ENCODE results near the gene PAGE5. TPM values are rescaled to one million over a fixed set of nuclear protein-coding genes. Genes with fewer than 3 reads are reported as not detected.

The PAGE5 gene
- total RNA-seq, 2 donors from 2014 or later, result not detected

- Mint-ChIP-seq H3K9me3 (peaks cover 26% of the 10 kb centered on the region), H3K4me3 (no peak overlapping the region), H3K27ac (no peak overlapping the region), H3K27me3 (ENCODE audit: insufficient read depth) (no peaks in the 10 kb centered on the region), H3K36me3 (ENCODE audit: low read depth) (no peaks in the 10 kb centered on the region), H3K4me1 (no peaks in the 10 kb centered on the region)
- no peak overlapping the region for H3K27ac ChIP-seq (ENCODE audit: low read depth, low read length)
- no peak overlapping the region for H3K9ac ChIP-seq (ENCODE audit: extremely low read depth, low read length, poor library complexity, severe bottlenecking)
- no peaks in the 10 kb centered on the region for H3K27me3 ChIP-seq (ENCODE audit: control insufficient read depth, insufficient read depth, low read length, poor library complexity, severe bottlenecking)
- no peaks in the 10 kb centered on the region for H3K36me3 ChIP-seq (ENCODE audit: control insufficient read depth, insufficient read depth, low read length)
- H3K9me3 ChIP-seq (ENCODE audit: control insufficient read depth, low read length), result no peaks in the 10 kb centered on the region
- 67% methylated on average over 1 of the region's 2 CpGs; no CpG with 5 or more reads in 1 of the 2 experiments for WGBS, 2 experiments (ENCODE audit: insufficient coverage in 1 of 2, insufficient read length in 1 of 2)
- no peak overlapping the region for H3K4me3 ChIP-seq (ENCODE audit: low read length)
- no peaks in the 10 kb centered on the region for H3K4me1 ChIP-seq (ENCODE audit: control insufficient read depth, insufficient read depth, low read length)
- DNase-seq, result no peak
- TF ChIP-seq, protein P1, sequence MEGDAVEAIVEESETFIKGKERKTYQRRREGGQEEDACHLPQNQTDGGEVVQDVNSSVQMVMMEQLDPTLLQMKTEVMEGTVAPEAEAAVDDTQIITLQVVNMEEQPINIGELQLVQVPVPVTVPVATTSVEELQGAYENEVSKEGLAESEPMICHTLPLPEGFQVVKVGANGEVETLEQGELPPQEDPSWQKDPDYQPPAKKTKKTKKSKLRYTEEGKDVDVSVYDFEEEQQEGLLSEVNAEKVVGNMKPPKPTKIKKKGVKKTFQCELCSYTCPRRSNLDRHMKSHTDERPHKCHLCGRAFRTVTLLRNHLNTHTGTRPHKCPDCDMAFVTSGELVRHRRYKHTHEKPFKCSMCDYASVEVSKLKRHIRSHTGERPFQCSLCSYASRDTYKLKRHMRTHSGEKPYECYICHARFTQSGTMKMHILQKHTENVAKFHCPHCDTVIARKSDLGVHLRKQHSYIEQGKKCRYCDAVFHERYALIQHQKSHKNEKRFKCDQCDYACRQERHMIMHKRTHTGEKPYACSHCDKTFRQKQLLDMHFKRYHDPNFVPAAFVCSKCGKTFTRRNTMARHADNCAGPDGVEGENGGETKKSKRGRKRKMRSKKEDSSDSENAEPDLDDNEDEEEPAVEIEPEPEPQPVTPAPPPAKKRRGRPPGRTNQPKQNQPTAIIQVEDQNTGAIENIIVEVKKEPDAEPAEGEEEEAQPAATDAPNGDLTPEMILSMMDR (conservative IDR thresholded peaks at IDR 0.05), result no peak
These were observed 40.7 kb downstream of the PAGE5 start for GRCh38 chrX:55260806-55261205.

DNA sequence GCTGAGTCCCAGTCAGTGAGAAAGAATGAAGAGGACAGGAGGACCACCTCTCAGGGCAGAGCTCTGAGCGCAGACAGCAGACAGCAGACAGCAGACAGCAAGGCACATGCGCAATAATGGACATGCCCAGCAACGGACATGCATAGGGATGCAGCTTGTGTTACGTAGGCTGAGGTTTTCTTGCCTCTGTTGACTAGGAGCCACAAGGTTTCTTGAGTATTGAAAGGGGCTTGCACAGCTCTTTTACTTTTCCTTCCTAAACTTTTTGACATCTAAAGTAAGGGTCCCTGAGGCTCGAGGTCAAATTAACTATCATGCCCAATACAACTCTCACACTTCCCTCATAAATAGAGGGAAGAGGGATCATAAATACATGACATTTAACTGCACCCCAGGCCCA is 44.7 kb downstream of the PAGE5 start, which contains the start of gene PAGE3:
TSS of gene PAGE3 (minus strand) at position 101 of the 400 bp plus-strand sequence. CDS start 1,013 bp downstream, outside the sequence.
- Histone ChIP-seq H3K4me1 (ENCODE audit: control insufficient read depth, insufficient read depth, low read length) (no peaks in the 10 kb centered on the region), H3K27ac (ENCODE audit: low read depth, low read length) (no peak within 1 kb of the TSS), H3K9ac (ENCODE audit: extremely low read depth, low read length, poor library complexity, severe bottlenecking) (no peak within 1 kb of the TSS), H3K4me3 (ENCODE audit: low read length) (no peak within 1 kb of the TSS), H3K9me3 (ENCODE audit: control insufficient read depth, low read length) (no peaks in the 10 kb centered on the region), H3K27me3 (ENCODE audit: control insufficient read depth, insufficient read depth, low read length, poor library complexity, severe bottlenecking) (no peaks in the 10 kb centered on the region), H3K36me3 (ENCODE audit: control insufficient read depth, insufficient read depth, low read length) (no peaks in the 10 kb centered on the region)
- H3K4me3 Mint-ChIP-seq, result no peak within 1 kb of the TSS
- peaks cover 59% of the 10 kb centered on the region for H3K9me3 Mint-ChIP-seq
- H3K36me3 Mint-ChIP-seq (ENCODE audit: low read depth), result no peaks in the 10 kb centered on the region
- no peaks in the 10 kb centered on the region for H3K4me1 Mint-ChIP-seq
- no peaks in the 10 kb centered on the region for H3K27me3 Mint-ChIP-seq (ENCODE audit: insufficient read depth)
- no peak within 1 kb of the TSS for H3K27ac Mint-ChIP-seq
- TF ChIP-seq, protein P1 (conservative IDR thresholded peaks at IDR 0.05), result no peak
- WGBS, 2 experiments (ENCODE audit: insufficient coverage in 1 of 2, insufficient read length in 1 of 2), result 80 to 93% methylated on average over 3 to 4 of the region's 5 CpGs
- no peak for DNase-seq

Other genes starting within 250 kb of the PAGE5 start
- 1 to 10 TPM in 1 of 2 donors, under 1 TPM in 1; 0.55 to 1.1 TPM for gene PFKFB1, start 226.2 kb upstream of the PAGE5 start, total RNA-seq
- 10 to 100 TPM; 33.2 to 40.4 TPM for gene APEX2, start 220.0 kb upstream of the PAGE5 start, total RNA-seq
- 1 to 10 TPM in 1 of 2 donors, under 1 TPM in 1; 0.29 to 1.7 TPM for gene ALAS2, start 189.4 kb upstream of the PAGE5 start, total RNA-seq
- not detected for gene PAGE2B, start 145.3 kb upstream of the PAGE5 start, total RNA-seq
- not detected for gene PAGE2, start 131.3 kb upstream of the PAGE5 start, total RNA-seq
- gene PAGE3, start 44.6 kb downstream of the PAGE5 start, total RNA-seq, result not detected
- gene MAGEH1, start 231.8 kb downstream of the PAGE5 start, total RNA-seq, result 10 to 100 TPM; 19.6 to 37.9 TPM

Measured in endodermal cell (in vitro differentiated cells).